ENCODE measurements around the gene MTPN.

Gene MTPN

GRCh38 chr7:135878284-135878683 lies 98.9 kb downstream of the MTPN start:
- no peak for DNase-seq

GRCh38 chr7:135877805-135878204 lies 99.4 kb downstream of the MTPN start:
- no peak for DNase-seq

Measured in inflammatory macrophage treated with lipopolysaccharide for 4 hours (primary cell).